ENCODE data around the gene SLC35A2. TPM values are rescaled to one million over a fixed set of nuclear protein-coding genes. Genes with fewer than 3 reads are reported as not detected.

Gene SLC35A2
- total and polyA plus RNA-seq, 4 donors = 10.4 to 27.9 (median 20.5) TPM

DNA sequence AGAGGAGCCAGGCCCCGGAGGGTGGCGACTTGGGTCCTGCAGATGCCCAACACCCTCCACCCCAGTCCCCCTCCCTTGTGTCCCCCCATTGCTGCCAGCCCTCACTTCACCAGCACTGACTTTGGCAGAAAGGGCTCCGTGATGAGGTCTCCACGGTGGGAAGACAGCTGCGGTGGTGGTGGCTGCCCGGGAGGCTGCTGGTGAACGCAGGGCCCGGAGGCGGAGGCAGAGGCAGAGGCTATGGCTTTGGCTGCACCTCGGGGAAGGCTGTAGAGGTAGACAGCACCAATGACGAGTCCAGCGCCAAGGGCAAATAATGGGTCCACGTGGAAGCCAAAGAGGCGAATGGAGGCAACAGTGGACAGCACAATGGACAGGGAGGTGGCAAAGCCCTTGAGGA lies 6.8 kb downstream of the SLC35A2 start:
- no peaks in the 10 kb centered on the region for H3K9me3 ChIP-seq (ENCODE audit: control insufficient read depth, insufficient read depth, low read length)
- no peak overlapping the region for H3K4me3 ChIP-seq (ENCODE audit: low read depth, low read length)
- DNase-seq (ENCODE audit: low read depth in 4 of 6, low spot score in 6 of 6) = no peak
- no peaks in the 10 kb centered on the region for H3K27me3 ChIP-seq (ENCODE audit: control insufficient read depth, insufficient read depth, low read length)
- peaks cover 50% of the 10 kb centered on the region for H3K36me3 ChIP-seq (ENCODE audit: control insufficient read depth, insufficient read depth, low read length)
- WGBS (ENCODE audit: insufficient coverage) = 90% methylated on average over 13 of the region's 14 CpGs
- no peaks in the 10 kb centered on the region for H3K4me1 ChIP-seq (ENCODE audit: control insufficient read depth, insufficient read depth, low read length)
- no peak overlapping the region for H3K27ac ChIP-seq (ENCODE audit: low read depth, low read length)

DNA sequence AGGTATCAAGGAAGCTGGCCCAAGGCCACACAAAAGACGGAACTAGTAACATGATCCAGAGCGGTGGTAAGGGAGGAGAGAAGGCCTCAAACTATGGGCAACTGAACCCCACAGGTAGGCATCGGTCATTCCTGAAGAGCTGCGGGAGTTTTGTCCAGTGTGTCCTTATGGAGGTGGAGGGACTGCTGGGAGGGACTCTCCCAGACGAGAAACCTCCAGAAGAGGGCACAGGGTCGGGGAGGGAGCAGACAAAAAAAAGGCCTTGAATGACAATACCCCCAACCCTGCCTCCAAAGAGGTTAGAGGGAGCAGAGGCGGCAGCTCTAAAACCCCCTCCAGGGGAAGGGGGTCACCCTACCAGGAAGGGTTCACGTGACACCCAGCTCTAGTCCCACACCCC lies 7.3 kb downstream of the SLC35A2 start:
- no peak for DNase-seq (ENCODE audit: low read depth in 4 of 6, low spot score in 6 of 6)
- peaks cover 2% of the 10 kb centered on the region for H3K4me1 ChIP-seq (ENCODE audit: control insufficient read depth, insufficient read depth, low read length)
- 75% methylated on average over 7 of the region's 8 CpGs for WGBS (ENCODE audit: insufficient coverage)
- H3K27me3 ChIP-seq (ENCODE audit: control insufficient read depth, insufficient read depth, low read length) = no peaks in the 10 kb centered on the region
- no peak overlapping the region for H3K27ac ChIP-seq (ENCODE audit: low read depth, low read length)
- no peaks in the 10 kb centered on the region for H3K9me3 ChIP-seq (ENCODE audit: control insufficient read depth, insufficient read depth, low read length)
- H3K36me3 ChIP-seq (ENCODE audit: control insufficient read depth, insufficient read depth, low read length) = peaks cover 49% of the 10 kb centered on the region
- H3K4me3 ChIP-seq (ENCODE audit: low read depth, low read length) = no peak overlapping the region

DNA sequence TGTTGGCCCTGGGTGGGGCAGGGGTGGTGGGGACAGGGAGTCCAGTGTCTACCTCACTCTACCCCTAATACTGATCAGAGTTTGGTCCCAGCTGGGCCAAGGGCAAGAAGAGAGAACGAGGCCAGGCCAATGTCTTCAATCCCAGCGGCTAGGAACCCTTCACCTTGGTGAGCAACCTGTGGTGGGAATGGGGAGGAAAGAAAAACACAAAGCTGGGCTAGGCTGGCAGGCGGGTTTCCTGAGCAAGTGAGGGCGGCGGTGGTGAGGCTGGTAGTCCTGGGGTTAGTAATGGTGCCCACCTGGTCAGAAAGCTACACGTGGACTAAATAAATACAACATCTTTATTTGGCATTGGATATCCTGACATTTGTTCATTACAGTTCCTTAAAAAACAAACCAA lies 8.2 kb downstream of the SLC35A2 start:
- H3K36me3 ChIP-seq (ENCODE audit: control insufficient read depth, insufficient read depth, low read length) = peaks cover 51% of the 10 kb centered on the region
- peaks cover 9% of the 10 kb centered on the region for H3K4me1 ChIP-seq (ENCODE audit: control insufficient read depth, insufficient read depth, low read length)
- 94% methylated on average over 2 of the region's 6 CpGs for WGBS (ENCODE audit: insufficient coverage)
- no peaks in the 10 kb centered on the region for H3K27me3 ChIP-seq (ENCODE audit: control insufficient read depth, insufficient read depth, low read length)
- no peaks in the 10 kb centered on the region for H3K9me3 ChIP-seq (ENCODE audit: control insufficient read depth, insufficient read depth, low read length)
- no peak overlapping the region for H3K27ac ChIP-seq (ENCODE audit: low read depth, low read length)
- H3K4me3 ChIP-seq (ENCODE audit: low read depth, low read length) = no peak overlapping the region
- no peak for DNase-seq (ENCODE audit: low read depth in 4 of 6, low spot score in 6 of 6)

DNA sequence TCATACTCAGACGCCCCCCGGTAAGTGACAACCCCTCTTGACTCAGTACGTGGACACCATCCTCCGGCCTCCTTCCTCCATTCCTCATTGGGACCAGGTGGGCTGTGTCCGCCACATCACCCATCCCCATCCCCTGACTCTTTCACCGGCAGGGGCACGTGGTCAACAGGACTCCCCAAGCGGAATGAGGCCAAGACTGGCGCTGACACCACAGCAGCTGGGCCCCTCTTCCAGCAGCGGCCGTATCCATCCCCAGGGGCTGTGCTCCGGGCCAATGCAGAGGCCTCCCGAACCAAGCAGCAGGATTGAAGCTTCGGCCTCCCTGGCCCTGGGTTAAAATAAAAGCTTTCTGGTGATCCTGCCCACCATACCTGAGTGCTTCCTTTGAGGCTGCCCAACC lies 8.7 kb downstream of the SLC35A2 start:
- no peaks in the 10 kb centered on the region for H3K27me3 ChIP-seq (ENCODE audit: control insufficient read depth, insufficient read depth, low read length)
- no peak overlapping the region for H3K4me3 ChIP-seq (ENCODE audit: low read depth, low read length)
- no peaks in the 10 kb centered on the region for H3K9me3 ChIP-seq (ENCODE audit: control insufficient read depth, insufficient read depth, low read length)
- peaks cover 51% of the 10 kb centered on the region for H3K36me3 ChIP-seq (ENCODE audit: control insufficient read depth, insufficient read depth, low read length)
- DNase-seq (ENCODE audit: low read depth in 4 of 6, low spot score in 6 of 6) = no peak
- H3K4me1 ChIP-seq (ENCODE audit: control insufficient read depth, insufficient read depth, low read length) = peaks cover 9% of the 10 kb centered on the region
- H3K27ac ChIP-seq (ENCODE audit: low read depth, low read length) = no peak overlapping the region
- 78% methylated on average over 13 of the region's 14 CpGs for WGBS (ENCODE audit: insufficient coverage)

DNA sequence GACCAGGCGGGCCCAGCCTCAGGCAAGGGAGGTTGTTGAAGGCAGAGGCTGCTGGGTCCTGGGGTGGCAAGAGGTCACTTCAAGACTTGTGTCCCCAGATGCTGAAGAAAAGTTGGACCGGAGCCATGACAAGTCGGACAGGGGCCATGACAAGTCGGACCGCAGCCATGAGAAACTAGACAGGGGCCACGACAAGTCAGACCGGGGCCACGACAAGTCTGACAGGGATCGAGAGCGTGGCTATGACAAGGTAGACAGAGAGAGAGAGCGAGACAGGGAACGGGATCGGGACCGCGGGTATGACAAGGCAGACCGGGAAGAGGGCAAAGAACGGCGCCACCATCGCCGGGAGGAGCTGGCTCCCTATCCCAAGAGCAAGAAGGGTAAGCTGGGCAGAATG lies 9.3 kb downstream of the SLC35A2 start:
- H3K9me3 ChIP-seq (ENCODE audit: control insufficient read depth, insufficient read depth, low read length) = no peaks in the 10 kb centered on the region
- H3K36me3 ChIP-seq (ENCODE audit: control insufficient read depth, insufficient read depth, low read length) = peaks cover 48% of the 10 kb centered on the region
- 91% methylated on average over 20 of the region's 20 CpGs for WGBS (ENCODE audit: insufficient coverage)
- H3K4me3 ChIP-seq (ENCODE audit: low read depth, low read length) = no peak overlapping the region
- H3K4me1 ChIP-seq (ENCODE audit: control insufficient read depth, insufficient read depth, low read length) = peaks cover 9% of the 10 kb centered on the region
- DNase-seq (ENCODE audit: low read depth in 4 of 6, low spot score in 6 of 6) = no peak
- H3K27ac ChIP-seq (ENCODE audit: low read depth, low read length) = no peak overlapping the region
- H3K27me3 ChIP-seq (ENCODE audit: control insufficient read depth, insufficient read depth, low read length) = no peaks in the 10 kb centered on the region

DNA sequence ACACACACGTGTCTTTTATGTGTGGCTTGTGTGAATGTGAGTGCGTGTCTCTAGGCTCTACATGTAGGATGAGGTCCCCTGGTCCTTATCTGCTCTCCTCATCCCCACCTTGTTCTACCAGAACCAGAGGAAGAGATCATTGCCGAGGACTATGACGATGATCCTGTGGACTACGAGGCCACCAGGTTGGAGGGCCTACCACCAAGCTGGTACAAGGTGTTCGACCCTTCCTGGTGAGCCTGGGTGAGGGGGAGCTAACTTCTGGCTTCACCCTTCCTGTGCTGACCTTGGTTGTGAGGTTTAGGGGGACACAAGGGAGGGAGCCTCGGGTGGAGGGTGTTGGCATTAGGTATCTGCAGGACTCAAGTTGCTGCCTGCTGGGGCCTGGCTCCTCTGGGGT lies 10.4 kb downstream of the SLC35A2 start:
- no peaks in the 10 kb centered on the region for H3K27me3 ChIP-seq (ENCODE audit: control insufficient read depth, insufficient read depth, low read length)
- H3K36me3 ChIP-seq (ENCODE audit: control insufficient read depth, insufficient read depth, low read length) = peaks cover 42% of the 10 kb centered on the region
- 81% methylated on average over 5 of the region's 7 CpGs for WGBS (ENCODE audit: insufficient coverage)
- H3K4me1 ChIP-seq (ENCODE audit: control insufficient read depth, insufficient read depth, low read length) = peaks cover 15% of the 10 kb centered on the region
- H3K27ac ChIP-seq (ENCODE audit: low read depth, low read length) = no peak overlapping the region
- DNase-seq (ENCODE audit: low read depth in 4 of 6, low spot score in 6 of 6) = no peak
- H3K9me3 ChIP-seq (ENCODE audit: control insufficient read depth, insufficient read depth, low read length) = no peaks in the 10 kb centered on the region
- no peak overlapping the region for H3K4me3 ChIP-seq (ENCODE audit: low read depth, low read length)

DNA sequence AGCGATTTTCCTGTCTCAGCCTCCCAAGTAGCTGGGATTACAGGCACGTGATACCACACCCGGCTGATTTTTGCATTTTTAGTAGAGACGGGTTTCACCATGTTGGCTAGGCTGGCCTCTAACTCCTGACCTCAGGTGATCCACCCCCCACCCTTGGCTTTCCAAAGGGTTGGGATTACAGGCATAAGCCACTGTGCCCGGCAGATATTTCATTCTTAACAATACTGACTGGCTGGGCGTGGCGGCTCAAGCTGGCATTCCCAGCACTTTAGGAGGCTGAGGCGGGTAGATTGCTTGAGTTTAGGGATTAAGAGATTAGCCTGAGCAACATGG lies 12.4 kb downstream of the SLC35A2 start:
- peaks cover 18% of the 10 kb centered on the region for H3K4me1 ChIP-seq (ENCODE audit: control insufficient read depth, insufficient read depth, low read length)
- H3K27ac ChIP-seq (ENCODE audit: low read depth, low read length) = no peak overlapping the region
- H3K4me3 ChIP-seq (ENCODE audit: low read depth, low read length) = no peak overlapping the region
- 91% methylated on average over 7 of the region's 8 CpGs for WGBS (ENCODE audit: insufficient coverage)
- no peaks in the 10 kb centered on the region for H3K9me3 ChIP-seq (ENCODE audit: control insufficient read depth, insufficient read depth, low read length)
- DNase-seq (ENCODE audit: low read depth in 4 of 6, low spot score in 6 of 6) = no peak
- no peaks in the 10 kb centered on the region for H3K27me3 ChIP-seq (ENCODE audit: control insufficient read depth, insufficient read depth, low read length)
- peaks cover 28% of the 10 kb centered on the region for H3K36me3 ChIP-seq (ENCODE audit: control insufficient read depth, insufficient read depth, low read length)

DNA sequence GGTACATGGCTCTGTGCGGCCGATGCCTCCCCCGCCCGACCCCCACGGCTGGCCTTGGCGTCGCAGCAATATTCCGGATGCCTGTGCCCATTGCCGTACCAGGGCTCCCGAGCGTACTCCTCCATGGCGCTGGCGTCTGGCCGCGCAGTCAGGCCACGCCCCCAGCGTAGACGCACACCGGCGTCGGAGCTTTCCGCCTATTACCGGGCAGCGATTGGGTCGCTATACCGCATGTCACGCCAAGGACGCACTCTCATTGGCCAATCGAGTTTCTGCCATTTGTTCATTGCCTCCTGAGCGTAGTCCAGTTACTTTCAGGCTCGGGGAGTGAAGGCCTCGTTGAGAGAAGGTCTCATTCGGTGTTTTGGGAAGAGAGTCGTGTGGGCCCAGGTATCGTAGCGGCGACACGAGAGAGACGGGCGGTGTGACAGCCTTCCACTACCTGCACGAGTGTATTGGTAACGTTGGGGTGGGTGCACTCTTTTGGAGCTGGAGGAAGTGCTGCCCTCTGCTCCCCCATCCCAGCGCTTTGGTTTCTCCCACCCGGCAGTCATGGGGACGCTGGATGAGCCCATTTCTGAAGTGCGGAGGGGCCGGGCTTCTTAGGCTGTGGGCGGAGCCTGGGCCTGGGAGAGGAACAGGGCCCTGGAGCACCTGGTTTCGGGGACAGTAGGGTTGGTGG lies 13.7 kb downstream of the SLC35A2 start, which contains the start of the genes PQBP1 and TIMM17B:
PQBP1 (plus strand) TSS at position 306 of the 682 bp plus-strand sequence. CDS start 580 bp downstream, outside the sequence.
TIMM17B (minus strand) TSS at position 144 of the 682 bp plus-strand sequence; CDS start at position 125, 19 bp downstream.
- 33% methylated on average over 43 of the region's 49 CpGs for WGBS (ENCODE audit: insufficient coverage)
- Histone ChIP-seq H3K27me3 (ENCODE audit: control insufficient read depth, insufficient read depth, low read length) (no peaks in the 10 kb centered on the region), H3K4me3 (ENCODE audit: low read depth, low read length) (peak within 1 kb of the TSS; percentile 83), H3K9me3 (ENCODE audit: control insufficient read depth, insufficient read depth, low read length) (no peaks in the 10 kb centered on the region), H3K4me1 (ENCODE audit: control insufficient read depth, insufficient read depth, low read length) (peaks cover 18% of the 10 kb centered on the region), H3K36me3 (ENCODE audit: control insufficient read depth, insufficient read depth, low read length) (peaks cover 35% of the 10 kb centered on the region), H3K27ac (ENCODE audit: low read depth, low read length) (peak within 1 kb of the TSS; percentile 97)
- peak; percentile 83 to 98 (median 90) for DNase-seq (ENCODE audit: low read depth in 4 of 6, low spot score in 6 of 6)

DNA sequence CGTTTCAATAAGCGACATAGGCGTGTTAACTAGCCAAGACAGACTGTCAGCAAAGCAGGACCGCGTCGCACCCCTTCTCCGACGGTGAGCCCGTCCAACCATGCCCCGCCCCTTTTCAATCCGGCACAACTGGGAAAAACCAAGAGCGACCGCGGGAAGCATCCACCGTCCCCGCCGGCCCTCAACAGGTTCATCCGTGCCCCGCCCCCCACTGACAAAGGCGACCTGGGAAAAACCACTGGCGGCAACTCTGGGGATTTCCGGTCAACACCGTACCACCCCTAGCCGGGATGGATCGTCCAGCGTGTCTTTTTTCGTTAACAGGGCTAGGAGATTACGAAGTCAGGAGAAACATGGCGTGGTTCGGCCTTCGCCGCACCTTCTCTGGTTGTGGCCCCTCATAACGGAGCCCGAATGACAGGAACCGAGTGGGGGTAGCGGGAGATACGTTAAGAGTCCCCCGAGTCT lies 14.3 kb downstream of the SLC35A2 start:
- no peaks in the 10 kb centered on the region for H3K27me3 ChIP-seq (ENCODE audit: control insufficient read depth, insufficient read depth, low read length)
- 27% methylated on average over 38 of the region's 38 CpGs for WGBS (ENCODE audit: insufficient coverage)
- H3K4me3 ChIP-seq (ENCODE audit: low read depth, low read length) = peak overlapping the region; percentile 83
- peaks cover 29% of the 10 kb centered on the region for H3K36me3 ChIP-seq (ENCODE audit: control insufficient read depth, insufficient read depth, low read length)
- no peaks in the 10 kb centered on the region for H3K9me3 ChIP-seq (ENCODE audit: control insufficient read depth, insufficient read depth, low read length)
- peak in 2 of 6 donors; percentile 87 to 93 for DNase-seq (ENCODE audit: low read depth in 4 of 6, low spot score in 6 of 6)
- peaks cover 20% of the 10 kb centered on the region for H3K4me1 ChIP-seq (ENCODE audit: control insufficient read depth, insufficient read depth, low read length)
- H3K27ac ChIP-seq (ENCODE audit: low read depth, low read length) = peak overlapping the region; percentile 97

DNA sequence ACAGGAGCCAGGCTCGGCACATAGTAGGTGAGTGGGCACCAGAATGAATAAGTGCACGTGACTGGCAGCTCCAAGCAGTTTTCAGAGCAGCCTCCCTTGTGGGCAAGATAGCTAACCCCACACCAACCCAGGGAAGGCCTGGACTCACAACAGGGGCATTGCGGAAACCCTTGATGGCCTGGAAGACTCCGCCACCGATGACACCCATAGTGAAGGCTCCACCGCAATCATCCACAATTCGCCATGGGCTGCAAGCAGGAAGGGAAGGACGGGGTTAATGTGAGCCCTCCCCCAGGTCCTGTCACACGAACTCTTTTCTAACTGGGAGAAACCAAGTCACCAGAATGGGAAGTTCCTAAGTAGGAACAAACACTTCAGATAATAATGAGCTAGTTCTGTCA lies 14.8 kb downstream of the SLC35A2 start:
- WGBS (ENCODE audit: insufficient coverage) = 66% methylated on average over 5 of the region's 9 CpGs
- H3K4me3 ChIP-seq (ENCODE audit: low read depth, low read length) = peak overlapping the region; percentile 83
- no peaks in the 10 kb centered on the region for H3K9me3 ChIP-seq (ENCODE audit: control insufficient read depth, insufficient read depth, low read length)
- peak overlapping the region; percentile 97 for H3K27ac ChIP-seq (ENCODE audit: low read depth, low read length)
- peaks cover 26% of the 10 kb centered on the region for H3K4me1 ChIP-seq (ENCODE audit: control insufficient read depth, insufficient read depth, low read length)
- no peaks in the 10 kb centered on the region for H3K27me3 ChIP-seq (ENCODE audit: control insufficient read depth, insufficient read depth, low read length)
- peak in 2 of 6 donors; percentile 66 to 84 for DNase-seq (ENCODE audit: low read depth in 4 of 6, low spot score in 6 of 6)
- H3K36me3 ChIP-seq (ENCODE audit: control insufficient read depth, insufficient read depth, low read length) = peaks cover 23% of the 10 kb centered on the region

All from spinal cord (tissue), 10 donors.